ENCODE results near the gene BABAM2.

DNA sequence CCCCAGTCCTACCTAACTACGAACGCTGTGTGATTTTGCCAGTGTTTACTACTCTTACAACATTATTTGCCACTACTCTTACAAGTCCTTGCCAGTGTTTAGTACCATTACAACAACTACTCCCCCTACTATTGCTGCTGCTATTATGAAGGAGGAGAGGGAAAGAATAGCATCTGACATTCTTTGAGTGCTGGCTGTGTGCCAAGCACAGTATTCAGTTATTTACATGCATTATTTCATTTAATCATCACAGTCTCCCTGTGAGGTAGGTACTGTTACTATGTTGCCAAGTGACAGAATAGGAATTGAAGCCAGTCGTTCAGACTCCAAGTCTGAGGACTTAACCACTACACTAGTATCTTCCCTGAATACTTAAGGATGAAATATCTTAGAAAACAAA lies 316.2 kb downstream of the BABAM2 start:
- TF ChIP-seq POLR2A (IDR thresholded peaks at IDR 0.05; ENCODE audit: extremely low read depth, insufficient read length) = no peak
- TF ChIP-seq, protein P1, sequence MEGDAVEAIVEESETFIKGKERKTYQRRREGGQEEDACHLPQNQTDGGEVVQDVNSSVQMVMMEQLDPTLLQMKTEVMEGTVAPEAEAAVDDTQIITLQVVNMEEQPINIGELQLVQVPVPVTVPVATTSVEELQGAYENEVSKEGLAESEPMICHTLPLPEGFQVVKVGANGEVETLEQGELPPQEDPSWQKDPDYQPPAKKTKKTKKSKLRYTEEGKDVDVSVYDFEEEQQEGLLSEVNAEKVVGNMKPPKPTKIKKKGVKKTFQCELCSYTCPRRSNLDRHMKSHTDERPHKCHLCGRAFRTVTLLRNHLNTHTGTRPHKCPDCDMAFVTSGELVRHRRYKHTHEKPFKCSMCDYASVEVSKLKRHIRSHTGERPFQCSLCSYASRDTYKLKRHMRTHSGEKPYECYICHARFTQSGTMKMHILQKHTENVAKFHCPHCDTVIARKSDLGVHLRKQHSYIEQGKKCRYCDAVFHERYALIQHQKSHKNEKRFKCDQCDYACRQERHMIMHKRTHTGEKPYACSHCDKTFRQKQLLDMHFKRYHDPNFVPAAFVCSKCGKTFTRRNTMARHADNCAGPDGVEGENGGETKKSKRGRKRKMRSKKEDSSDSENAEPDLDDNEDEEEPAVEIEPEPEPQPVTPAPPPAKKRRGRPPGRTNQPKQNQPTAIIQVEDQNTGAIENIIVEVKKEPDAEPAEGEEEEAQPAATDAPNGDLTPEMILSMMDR (IDR thresholded peaks at IDR 0.05; ENCODE audit: low read depth, low read length) = no peak
